C4-2B (cell line): ENCODE measurements around the gene JAK1.

ENCODE experiments used
- H3K27ac ChIP-seq: fragments of 450-650 bp; 2 replicates; pipeline ENCODE4 v1.5.1; 2017
- ZFX ChIP-seq: fragments of 450-650 bp; IDR thresholded peaks from 2 replicates; pipeline ENCODE4 v1.6.1; 2017
- TF ChIP-seq, protein P1 (sequence below): fragments of 450-650 bp; conservative IDR thresholded peaks from 2 replicates; pipeline ENCODE4 v1.5.1; 2017; ENCODE audit warnings: mild to moderate bottlenecking

Gene JAK1

DNA sequence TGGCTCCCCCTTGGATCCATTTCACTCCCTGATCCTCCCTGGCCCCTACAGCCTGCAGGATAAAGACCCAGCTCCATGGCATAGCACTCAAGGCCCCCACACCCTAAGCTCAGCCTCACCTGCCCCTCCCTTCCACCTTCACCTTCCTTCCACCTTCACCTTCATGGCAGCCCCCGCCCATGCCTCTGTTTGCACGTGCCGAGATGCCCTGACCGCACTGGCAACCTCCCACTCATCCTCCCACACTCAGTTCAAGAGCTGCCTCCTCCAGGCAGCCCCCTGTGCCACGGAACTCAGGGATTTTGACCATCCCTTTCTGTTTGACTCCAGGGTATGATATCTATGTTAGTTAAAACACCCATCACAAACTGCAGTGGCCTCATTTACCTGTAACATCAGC is 111.7 kb downstream of the JAK1 start:
- no peak for TF ChIP-seq ZFX
- TF ChIP-seq, protein P1, sequence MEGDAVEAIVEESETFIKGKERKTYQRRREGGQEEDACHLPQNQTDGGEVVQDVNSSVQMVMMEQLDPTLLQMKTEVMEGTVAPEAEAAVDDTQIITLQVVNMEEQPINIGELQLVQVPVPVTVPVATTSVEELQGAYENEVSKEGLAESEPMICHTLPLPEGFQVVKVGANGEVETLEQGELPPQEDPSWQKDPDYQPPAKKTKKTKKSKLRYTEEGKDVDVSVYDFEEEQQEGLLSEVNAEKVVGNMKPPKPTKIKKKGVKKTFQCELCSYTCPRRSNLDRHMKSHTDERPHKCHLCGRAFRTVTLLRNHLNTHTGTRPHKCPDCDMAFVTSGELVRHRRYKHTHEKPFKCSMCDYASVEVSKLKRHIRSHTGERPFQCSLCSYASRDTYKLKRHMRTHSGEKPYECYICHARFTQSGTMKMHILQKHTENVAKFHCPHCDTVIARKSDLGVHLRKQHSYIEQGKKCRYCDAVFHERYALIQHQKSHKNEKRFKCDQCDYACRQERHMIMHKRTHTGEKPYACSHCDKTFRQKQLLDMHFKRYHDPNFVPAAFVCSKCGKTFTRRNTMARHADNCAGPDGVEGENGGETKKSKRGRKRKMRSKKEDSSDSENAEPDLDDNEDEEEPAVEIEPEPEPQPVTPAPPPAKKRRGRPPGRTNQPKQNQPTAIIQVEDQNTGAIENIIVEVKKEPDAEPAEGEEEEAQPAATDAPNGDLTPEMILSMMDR, result no peak
- no peak overlapping the region for H3K27ac ChIP-seq

DNA sequence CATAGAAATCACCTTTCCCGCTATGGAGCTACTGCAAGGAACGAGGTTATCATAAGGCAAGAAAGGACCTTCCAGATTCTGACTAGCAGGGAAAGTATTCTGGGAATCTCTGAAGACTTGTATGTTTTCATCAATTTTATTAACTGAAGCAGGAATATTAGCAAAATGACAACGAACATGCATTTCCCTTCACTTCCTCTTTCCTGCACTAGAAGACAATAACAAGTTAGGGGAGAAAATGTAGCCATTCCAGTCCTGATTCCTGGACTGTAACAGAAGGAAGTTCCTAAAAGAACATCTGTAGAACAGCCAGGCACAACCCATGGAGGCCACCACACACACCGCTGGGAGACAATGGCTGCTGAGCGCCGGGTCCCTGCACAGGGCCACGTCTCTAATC is 114.7 kb downstream of the JAK1 start:
- TF ChIP-seq, protein P1, result no peak
- TF ChIP-seq ZFX, result no peak
- no peak overlapping the region for H3K27ac ChIP-seq

DNA sequence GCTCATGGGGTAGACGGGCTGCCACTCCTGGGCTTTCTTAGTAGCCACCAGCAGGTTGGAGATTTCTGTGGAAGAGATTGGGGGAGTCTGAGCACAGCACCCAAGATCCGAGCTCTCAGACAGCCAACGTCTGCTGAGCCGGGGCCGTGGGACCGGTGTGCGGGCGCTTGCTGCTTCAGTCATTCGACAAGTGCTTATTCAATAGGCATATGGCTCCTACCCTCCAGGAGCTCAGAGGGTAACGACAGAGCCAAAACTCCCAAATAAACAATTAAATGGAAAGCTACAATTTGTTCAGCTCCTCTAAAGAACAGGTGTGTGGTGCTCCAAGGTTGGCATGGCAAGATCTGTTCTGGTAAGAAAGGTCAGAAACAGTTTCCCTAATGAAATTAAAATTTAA is 115.5 kb downstream of the JAK1 start:
- no peak overlapping the region for H3K27ac ChIP-seq
- TF ChIP-seq, protein P1, result no peak
- TF ChIP-seq ZFX, result no peak

DNA sequence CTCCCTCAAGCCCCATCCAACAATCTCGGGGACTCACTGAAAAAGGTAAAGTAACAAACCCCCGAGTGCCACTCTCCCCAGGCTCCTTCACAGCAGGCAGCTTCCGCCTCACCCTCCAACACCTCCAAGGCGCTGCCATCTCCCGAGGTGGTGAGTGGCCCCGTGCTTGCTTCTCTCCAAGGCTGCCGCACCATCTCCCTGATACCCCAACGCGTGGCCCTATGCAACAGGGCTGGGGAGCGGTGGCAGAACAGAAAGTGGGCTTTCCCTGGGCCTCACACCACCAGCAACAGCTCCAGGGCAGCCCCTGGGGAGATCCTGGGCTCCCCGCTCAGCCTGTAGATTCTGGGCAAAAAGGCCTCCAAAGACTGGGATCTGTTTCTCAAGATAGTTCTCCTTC is 116.4 kb downstream of the JAK1 start:
- TF ChIP-seq, protein P1, result no peak
- no peak for TF ChIP-seq ZFX
- no peak overlapping the region for H3K27ac ChIP-seq

DNA sequence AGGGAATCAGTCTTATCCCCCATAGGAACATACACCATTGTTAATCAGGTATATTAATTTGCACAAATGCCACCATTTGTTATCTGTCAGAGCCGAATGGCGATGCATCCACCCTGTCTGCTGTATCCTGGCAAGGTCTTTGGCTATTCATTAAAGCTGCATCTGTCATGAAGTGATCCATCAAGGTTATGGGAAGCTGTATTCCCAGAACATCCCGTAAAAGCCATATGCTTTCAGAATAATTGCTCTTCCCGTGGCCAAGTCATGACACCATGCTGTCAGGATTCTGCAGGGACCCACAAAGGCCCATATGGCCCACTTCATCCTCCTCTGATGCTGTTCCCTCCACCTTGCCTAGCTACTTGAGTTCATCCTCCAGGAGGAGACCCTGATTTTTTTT is 117.5 kb downstream of the JAK1 start:
- no peak overlapping the region for H3K27ac ChIP-seq
- TF ChIP-seq ZFX, result no peak
- TF ChIP-seq, protein P1, result no peak

DNA sequence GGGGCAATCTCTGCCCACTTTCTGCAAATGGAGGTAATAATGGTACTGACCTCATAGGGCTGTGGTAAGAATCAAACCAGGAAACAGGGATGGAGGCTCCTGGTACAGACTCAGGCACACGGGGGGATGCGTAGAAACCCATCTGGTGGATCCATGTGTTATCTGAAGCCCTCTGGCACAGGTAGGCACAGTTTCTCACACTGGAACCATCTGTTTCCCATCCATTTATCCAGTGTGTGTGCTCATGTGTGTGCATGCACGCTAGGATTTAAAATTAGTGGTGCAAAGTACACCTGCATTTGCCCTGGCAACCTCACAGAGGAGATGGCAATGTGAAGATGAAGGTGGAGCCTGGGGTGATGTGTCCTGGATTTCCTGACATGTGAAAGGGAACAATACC is 118.2 kb downstream of the JAK1 start:
- H3K27ac ChIP-seq, result no peak overlapping the region
- TF ChIP-seq, protein P1, result no peak
- no peak for TF ChIP-seq ZFX

DNA sequence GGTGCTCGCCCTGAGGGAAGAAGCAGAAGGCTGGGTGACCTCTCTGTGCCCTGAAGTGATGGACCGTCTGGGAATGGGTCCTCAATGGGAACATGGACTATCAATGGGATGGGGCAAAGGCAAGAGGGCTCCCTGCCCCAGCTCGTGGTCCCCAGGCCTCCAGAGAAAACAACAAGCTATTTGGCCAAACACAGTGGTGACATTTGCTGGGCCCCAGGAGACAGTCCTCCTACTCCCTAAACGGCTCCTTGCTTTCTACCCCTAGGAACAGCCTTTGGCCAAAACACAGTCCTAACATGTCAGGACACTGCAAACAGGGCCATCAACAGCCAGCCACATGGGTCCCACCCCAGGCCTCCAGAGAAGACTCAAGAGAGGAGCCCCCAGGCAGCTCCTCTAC is 118.7 kb downstream of the JAK1 start:
- H3K27ac ChIP-seq, result no peak overlapping the region
- TF ChIP-seq, protein P1, result no peak
- TF ChIP-seq ZFX, result no peak
